GM21367 (cell line): ENCODE results near the gene SLC4A1.

Source experiments
- ATAC-seq: cut with Tn5 transposase; IDR thresholded peaks from one replicate; pipeline ENCODE4 v1.9.1; 2021; ENCODE audit not compliant: unreplicated experiment

Gene SLC4A1

DNA sequence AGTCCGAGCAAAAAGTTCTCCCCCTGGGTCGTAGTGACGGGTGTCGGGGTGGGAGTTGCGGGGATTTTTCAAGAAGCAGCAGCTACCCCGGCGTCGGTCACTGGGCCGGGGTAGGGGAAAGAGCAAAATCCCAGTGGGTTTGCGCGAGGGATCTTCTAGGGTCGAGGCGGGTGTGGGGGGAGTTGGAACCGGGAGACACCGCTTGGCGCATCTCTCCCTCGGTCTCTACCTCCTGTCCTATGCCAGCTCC lies 46.1 kb downstream of the SLC4A1 start:
- no peak for ATAC-seq

GRCh38 chr17:44221084-44221861 lies 46.7 kb downstream of the SLC4A1 start:
- no peak for ATAC-seq

GRCh38 chr17:44220213-44221083 lies 47.5 kb downstream of the SLC4A1 start:
- no peak for ATAC-seq

- no peak for ATAC-seq
Measured at GRCh38 chr17:44219616-44220212, 48.2 kb downstream of the SLC4A1 start, which contains the start of gene UBTF. Gene UBTF, minus strand, starts transcription at chr17:44219675. Its CDS starts 1,446 bp downstream, at chr17:44218229.

DNA sequence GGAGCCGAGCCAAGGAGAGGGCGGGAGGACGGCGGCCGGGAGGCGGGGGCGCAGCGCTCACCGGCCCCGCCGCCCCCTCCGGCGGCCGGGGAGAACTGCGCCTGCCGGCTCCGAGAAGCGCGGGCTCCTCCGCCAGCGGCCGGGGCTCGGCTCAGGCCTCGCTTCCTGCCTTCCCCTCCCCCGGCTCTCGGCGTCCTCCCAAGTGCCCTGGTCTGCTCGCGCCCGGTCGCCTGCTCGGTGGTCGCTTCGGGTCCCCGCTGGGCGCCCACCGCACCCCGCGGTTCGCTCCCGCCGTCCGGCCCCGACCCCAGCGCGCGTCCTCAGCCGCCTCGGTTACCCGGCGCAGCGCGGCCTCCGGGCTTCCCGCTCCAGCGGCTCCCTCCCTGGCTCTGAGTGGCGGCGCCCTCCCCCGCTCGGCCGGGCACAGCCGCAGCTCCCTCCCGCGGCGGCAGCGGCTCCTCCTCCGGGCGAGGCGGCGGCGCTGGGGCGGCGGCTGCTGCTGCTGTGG lies 48.8 kb downstream of the SLC4A1 start:
- ATAC-seq: peak; percentile 20

DNA sequence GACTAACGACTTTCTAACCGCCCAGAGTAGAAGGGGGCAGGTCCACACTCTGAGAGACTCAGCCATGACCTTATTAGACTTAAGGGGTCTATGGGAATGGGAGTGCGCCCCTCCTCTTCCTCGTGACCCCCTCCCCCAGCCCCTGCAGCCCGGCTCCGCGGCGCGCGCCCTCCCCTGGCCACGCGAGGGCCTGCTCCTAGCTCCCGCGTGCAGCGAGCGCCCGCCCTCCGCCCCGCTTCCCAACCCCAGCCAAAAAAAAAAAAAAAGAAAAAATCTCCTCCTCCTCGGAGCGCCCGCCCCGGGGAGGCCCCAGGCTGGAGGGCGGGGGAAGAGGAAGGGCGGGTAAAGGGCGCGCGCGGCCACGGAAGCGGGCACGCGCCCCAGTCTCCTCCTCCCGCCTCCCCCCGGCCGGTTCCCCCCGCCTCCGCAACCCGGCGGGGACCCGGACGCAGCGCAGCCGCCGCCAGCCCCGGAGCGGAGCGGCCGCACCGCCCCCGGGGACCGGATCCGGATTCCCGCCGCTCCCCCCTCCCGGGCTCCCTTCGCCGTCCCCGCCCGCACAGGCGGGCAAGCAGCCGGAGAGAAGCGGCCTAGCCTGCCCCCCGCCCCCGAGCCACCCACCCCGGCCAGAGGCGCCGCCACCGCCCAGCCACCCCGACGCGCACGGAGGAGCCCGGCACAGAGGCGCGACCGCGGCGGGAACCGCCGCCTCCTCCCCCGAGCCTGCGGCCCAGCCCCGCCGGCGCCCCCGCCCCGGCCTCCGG lies 49.4 kb downstream of the SLC4A1 start:
- ATAC-seq: peak; percentile 21

GRCh38 chr17:44217738-44218343 lies 50.1 kb downstream of the SLC4A1 start:
- ATAC-seq: no peak

- no peak for ATAC-seq
Measured at GRCh38 chr17:44216694-44217093, 51.2 kb downstream of the SLC4A1 start.

DNA sequence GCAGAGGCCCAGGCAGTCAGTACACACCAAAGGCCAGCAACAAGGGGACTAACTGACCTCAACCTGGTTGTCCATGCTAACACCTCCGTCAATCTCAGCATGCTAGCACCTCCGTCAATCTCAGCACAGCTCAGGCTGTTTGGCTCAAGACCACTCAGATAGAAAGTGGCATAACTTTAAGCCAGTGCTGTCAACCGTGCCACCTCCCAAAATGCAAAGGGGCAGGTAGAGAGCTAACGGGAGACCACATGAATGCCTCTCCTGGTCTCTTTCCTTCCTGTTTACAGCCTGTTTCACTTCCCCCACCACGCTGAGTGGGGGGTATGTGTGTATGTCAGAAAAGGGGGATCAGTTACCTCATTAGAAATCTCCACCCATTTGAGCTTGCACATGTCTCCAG lies 51.8 kb downstream of the SLC4A1 start:
- ATAC-seq: no peak

DNA sequence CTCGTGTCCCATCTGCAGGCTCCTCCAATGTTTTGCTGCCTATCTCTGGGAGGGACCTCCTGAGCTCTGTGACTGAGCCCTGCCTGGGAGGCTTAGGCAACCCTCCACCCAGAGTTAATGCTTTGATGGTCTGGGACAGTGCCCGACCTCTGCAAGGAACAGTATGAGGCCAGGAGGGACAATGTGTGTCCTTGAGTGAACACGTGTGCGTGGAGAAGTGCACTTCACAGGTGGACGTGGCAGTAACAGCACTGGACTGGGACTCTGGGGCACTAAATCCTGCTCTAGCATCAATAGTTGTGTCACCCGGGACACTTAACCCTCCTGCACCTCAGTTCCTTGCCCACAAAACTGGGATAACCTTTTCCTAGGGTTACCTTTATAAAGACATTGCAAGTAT lies 53.0 kb downstream of the SLC4A1 start:
- ATAC-seq: no peak

GRCh38 chr17:44214230-44214494 lies 53.8 kb downstream of the SLC4A1 start:
- no peak for ATAC-seq

- no peak for ATAC-seq
Measured at GRCh38 chr17:44213403-44214229, 54.3 kb downstream of the SLC4A1 start.

DNA sequence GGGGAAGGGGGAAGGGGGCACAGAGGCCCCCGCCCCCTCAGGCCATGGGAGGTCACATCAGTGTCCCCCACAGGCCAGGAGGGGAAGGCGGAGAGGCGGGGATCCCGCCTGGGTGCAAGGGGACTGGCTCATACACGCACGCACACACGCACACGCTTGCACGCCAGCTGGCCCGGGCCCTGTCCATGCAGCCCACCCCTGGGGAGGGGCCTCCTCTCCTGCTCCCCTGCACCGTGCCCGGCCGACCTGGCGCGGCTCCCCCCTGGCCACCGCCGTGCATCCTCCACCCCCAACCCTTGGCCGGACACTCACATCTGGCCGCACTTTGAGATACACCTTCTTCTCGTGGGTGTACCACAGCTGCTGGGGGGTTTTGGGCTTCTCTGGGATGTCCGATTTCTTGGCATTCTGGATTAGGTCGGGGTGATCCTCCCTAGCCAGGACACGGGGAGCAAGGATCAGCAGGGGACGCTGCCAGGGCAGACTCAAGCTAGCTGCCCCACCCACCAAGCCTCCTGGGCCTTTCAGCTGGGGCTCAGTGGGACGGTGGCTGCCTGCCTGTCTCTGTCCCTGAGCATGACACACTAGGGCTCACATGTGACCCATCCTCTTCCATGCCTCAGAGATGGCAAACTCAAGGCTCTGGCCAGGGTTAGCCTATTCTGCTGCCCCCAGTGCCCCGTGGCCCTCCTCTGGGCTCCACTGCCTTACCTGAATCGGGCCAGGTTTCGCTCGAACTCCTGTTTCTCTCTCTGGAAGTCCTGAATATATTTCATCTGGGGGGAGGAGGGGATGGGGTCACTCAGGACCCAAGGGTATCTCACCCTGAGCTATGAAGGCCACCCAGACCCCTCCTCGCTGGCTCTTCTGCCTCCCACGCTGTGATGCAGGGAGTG lies 55.2 kb downstream of the SLC4A1 start:
- no peak for ATAC-seq

DNA sequence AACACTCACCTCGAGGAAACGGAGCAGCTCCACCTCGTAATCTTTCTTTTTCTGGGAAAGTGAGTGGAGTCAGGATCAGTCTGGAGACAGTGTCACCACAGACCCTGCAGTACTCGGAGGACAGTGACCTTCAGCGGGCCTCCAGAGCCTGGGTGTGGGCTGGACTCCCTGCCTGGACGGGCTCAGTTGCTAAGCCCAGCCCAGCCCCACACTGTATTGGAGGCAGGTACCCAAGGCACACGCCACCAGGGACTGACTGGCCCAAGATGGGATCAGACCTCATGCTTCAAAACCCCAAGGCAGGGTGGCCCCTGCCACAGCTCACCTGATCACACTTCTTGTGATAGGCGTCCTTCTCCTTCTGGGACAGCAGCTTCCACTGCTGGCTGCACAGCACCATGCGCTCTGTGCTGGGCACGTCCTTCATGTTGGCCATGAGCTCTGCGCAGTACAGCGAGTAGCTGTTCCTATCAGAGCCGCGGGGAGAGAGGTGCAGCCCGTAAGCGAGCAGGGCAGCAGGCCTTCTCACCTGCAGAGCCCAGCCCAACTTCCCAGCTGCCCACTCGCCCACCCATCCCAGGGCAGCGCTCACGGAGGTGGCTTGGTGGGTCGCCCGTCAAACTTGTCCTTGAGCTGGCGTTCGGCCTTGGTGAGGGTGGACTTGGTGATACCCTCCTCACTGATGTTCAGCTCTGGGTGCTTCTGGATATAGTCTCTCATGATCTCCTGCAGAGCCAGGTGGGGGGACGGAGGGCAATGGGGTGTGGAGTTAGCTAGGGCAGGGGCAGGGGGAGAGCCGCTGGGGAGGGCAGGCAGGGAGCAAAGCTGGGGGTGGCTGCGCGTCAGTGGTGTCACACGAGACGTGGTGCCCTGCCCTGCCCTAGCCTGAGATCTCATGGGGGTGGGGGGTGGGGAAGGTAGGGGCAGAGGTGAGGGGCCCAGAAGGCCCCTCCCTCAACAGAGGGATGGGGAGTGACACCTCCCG lies 56.4 kb downstream of the SLC4A1 start:
- no peak for ATAC-seq

GRCh38 chr17:44210342-44211192 lies 57.4 kb downstream of the SLC4A1 start:
- ATAC-seq: peak; percentile 53

GRCh38 chr17:44209786-44210341 lies 58.1 kb downstream of the SLC4A1 start:
- no peak for ATAC-seq

GRCh38 chr17:44207743-44208142 lies 60.2 kb downstream of the SLC4A1 start:
- no peak for ATAC-seq
